Measurements from ENCODE around the gene ZBTB39. TPM values are rescaled to one million over a fixed set of nuclear protein-coding genes. Genes with fewer than 3 reads are reported as not detected.

ZBTB39 gene
- total and polyA plus RNA-seq, 2 donors (not counting 1 experiment from before 2014, with no cell fraction given) = 5.4 to 13.9 TPM

GRCh38 chr12:57033431-57033830, 27.1 kb upstream of the ZBTB39 start:
- H3K9me3 Mint-ChIP-seq (ENCODE audit: insufficient read depth) = no peaks in the 10 kb centered on the region
- Histone ChIP-seq H2AFZ (ENCODE audit: insufficient read depth, low read depth, low read length, poor library complexity, severe bottlenecking) (no peak overlapping the region), H3K79me2 (ENCODE audit: control insufficient read depth, insufficient read depth, low read length) (no peaks in the 10 kb centered on the region), H4K20me1 (ENCODE audit: control insufficient read depth, insufficient read depth, low read length, poor library complexity, severe bottlenecking) (no peaks in the 10 kb centered on the region), H3K36me3 (replicated peaks in 1 of 2; ENCODE audit: control extremely low read depth in 1 of 2, control insufficient read depth in 1 of 2, extremely low read depth in 1 of 2, insufficient read depth in 2 of 2, low read length in 1 of 2) (no peaks in the 10 kb centered on the region), H3K27ac (ENCODE audit: low read length in 2 of 2) (no peak overlapping the region), H3K4me1 (ENCODE audit: control insufficient read depth in 2 of 2, insufficient read depth in 2 of 2, low read length in 2 of 2) (peaks cover 8 to 11% of the 10 kb centered on the region in 2 donors), H3K9ac (ENCODE audit: low read length) (no peak overlapping the region), H3K4me2 (replicated peaks; ENCODE audit: low read depth, low read length, poor library complexity, severe bottlenecking) (no peak overlapping the region), H3K27me3 (replicated peaks in 1 of 4; ENCODE audit: control extremely low read depth in 1 of 4, control insufficient read depth in 3 of 4, insufficient read depth in 4 of 4, low read length in 3 of 4) (no peaks in the 10 kb centered on the region), H3K4me3 (ENCODE audit: control extremely low read depth in 1 of 5, extremely low read depth in 1 of 5, insufficient read depth in 1 of 5, low read depth in 2 of 5, low read length in 4 of 5) (no peak overlapping the region), H3K9me3 (ENCODE audit: control extremely low read depth in 1 of 3, control insufficient read depth in 2 of 3, insufficient read depth in 1 of 3, low read length in 2 of 3) (no peaks in the 10 kb centered on the region)
- no peak overlapping the region for H3K27ac Mint-ChIP-seq
- intact Hi-C loops (cut with micrococcal nuclease) = no loop called here
- ATAC-seq (ENCODE audit: low read depth) (no peak), DNase-seq (no peak)
- H3K27me3 Mint-ChIP-seq = no peaks in the 10 kb centered on the region
- 100% methylated on average over 2 of the region's 3 CpGs for WGBS (ENCODE audit: insufficient coverage)
- peaks cover 14% of the 10 kb centered on the region for H3K4me1 Mint-ChIP-seq
- POLR2A ChIA-PET = no interaction called here
- H3K4me3 Mint-ChIP-seq = no peak overlapping the region
- CTCF ChIA-PET = interaction anchor here (1.0 to 5.7 kb wide), 4 partner anchors 10 to 79 kb away, joined by 4 to 70 read pairs (median 6); partner anchors contain the start of gene STAT6
- TF ChIP-seq EZH2 (IDR thresholded peaks at IDR 0.05; ENCODE audit: borderline replicate concordance, insufficient read depth, low read depth, low read length, poor library complexity, severe bottlenecking) (no peak), CTCF (IDR thresholded peaks at IDR 0.05) (no peak)

- Mint-ChIP-seq H3K9me3 (ENCODE audit: insufficient read depth) (no peaks in the 10 kb centered on the region), H3K27me3 (no peaks in the 10 kb centered on the region), H3K4me1 (peaks cover 19% of the 10 kb centered on the region), H3K27ac (no peak overlapping the region), H3K4me3 (no peak overlapping the region)
- CTCF ChIA-PET = interaction anchor here (0.5 to 5.7 kb wide), 20 partner anchors 9 to 151 kb away, joined by 3 to 70 read pairs (median 4); partner anchors contain the start of genes LRP1, STAT6 and ZBTB39
- intact Hi-C loops (cut with micrococcal nuclease) = loop anchor here (1.0 kb wide), 1 partner anchor 29 kb away; no protein-coding TSS in a partner anchor
- H3K4me2 ChIP-seq (replicated peaks; ENCODE audit: low read depth, low read length, poor library complexity, severe bottlenecking) = no peak overlapping the region
- H3K36me3 ChIP-seq (replicated peaks in 1 of 2; ENCODE audit: control extremely low read depth in 1 of 2, control insufficient read depth in 1 of 2, extremely low read depth in 1 of 2, insufficient read depth in 2 of 2, low read length in 1 of 2) = no peaks in the 10 kb centered on the region
- DNase-seq = no peak
- 94% methylated on average over 6 of the region's 7 CpGs for WGBS (ENCODE audit: insufficient coverage)
- POLR2A ChIA-PET = interaction anchor here (1.1 kb wide), 1 partner anchor 80 kb away, joined by 6 read pairs; no protein-coding TSS in a partner anchor
- H3K79me2 ChIP-seq (ENCODE audit: control insufficient read depth, insufficient read depth, low read length) = no peaks in the 10 kb centered on the region
- no peak overlapping the region for H3K27ac ChIP-seq (ENCODE audit: low read length in 2 of 2)
- H3K9ac ChIP-seq (ENCODE audit: low read length) = no peak overlapping the region
- TF ChIP-seq CTCF (IDR thresholded peaks at IDR 0.05) = no peak
- TF ChIP-seq EZH2 (IDR thresholded peaks at IDR 0.05; ENCODE audit: borderline replicate concordance, insufficient read depth, low read depth, low read length, poor library complexity, severe bottlenecking) = no peak
- H4K20me1 ChIP-seq (ENCODE audit: control insufficient read depth, insufficient read depth, low read length, poor library complexity, severe bottlenecking) = no peaks in the 10 kb centered on the region
- no peaks in the 10 kb centered on the region for H3K9me3 ChIP-seq (ENCODE audit: control extremely low read depth in 1 of 3, control insufficient read depth in 2 of 3, insufficient read depth in 1 of 3, low read length in 2 of 3)
- no peak for ATAC-seq (ENCODE audit: low read depth)
- H3K27me3 ChIP-seq (replicated peaks in 1 of 4; ENCODE audit: control extremely low read depth in 1 of 4, control insufficient read depth in 3 of 4, insufficient read depth in 4 of 4, low read length in 3 of 4) = no peaks in the 10 kb centered on the region
- H3K4me1 ChIP-seq (ENCODE audit: control insufficient read depth in 2 of 2, insufficient read depth in 2 of 2, low read length in 2 of 2) = peaks cover 8 to 14% of the 10 kb centered on the region in 2 donors
- H2AFZ ChIP-seq (ENCODE audit: insufficient read depth, low read depth, low read length, poor library complexity, severe bottlenecking) = peak overlapping the region; percentile 78
- no peak overlapping the region for H3K4me3 ChIP-seq (ENCODE audit: control extremely low read depth in 1 of 5, extremely low read depth in 1 of 5, insufficient read depth in 1 of 5, low read depth in 2 of 5, low read length in 4 of 5)
These were observed 25.4 kb upstream of the ZBTB39 start for GRCh38 chr12:57031789-57032188.

All from B cell (primary cell).